GM23338 (cell line): ENCODE measurements around the gene PPP2R5E. TPM values are rescaled to one million over a fixed set of nuclear protein-coding genes. Genes with fewer than 3 reads are reported as not detected.

Experiments used
- ATAC-seq: fragments of 200-7000 bp; cut with Tn5 transposase; 3 replicates; pipeline ENCODE4 v1.9.1; 2020
- DNase-seq: peaks from one replicate; pipeline ENCODE4 v3.0.0-alpha.2; 2015; ENCODE audit warnings: low spot score
- H2AFZ ChIP-seq: fragments of 200-600 bp; sonication (generic); 2 replicates; pipeline ENCODE4 v1.8.0; 2016; ENCODE audit warnings: antibody characterized with exemption, mild to moderate bottlenecking, moderate library complexity
- H3F3A ChIP-seq: fragments of 200-600 bp; sonication (generic); replicated peaks from 2 replicates; pipeline ENCODE4 v1.8.0; 2017; ENCODE audit warnings: antibody characterized with exemption, mixed run types, low read depth
- H3K27ac ChIP-seq: fragments of 200-600 bp; sonication (generic); 2 replicates; pipeline ENCODE4 v1.6.1; 2016; ENCODE audit warnings: low read depth
- H3K27me3 ChIP-seq: fragments of 200-600 bp; sonication (generic); 2 replicates; pipeline ENCODE4 v1.8.0; 2016; ENCODE audit warnings: mild to moderate bottlenecking, mixed run types, moderate library complexity; ENCODE audit not compliant: insufficient read depth
- H3K36me3 ChIP-seq: fragments of 200-600 bp; sonication (generic); 2 replicates; pipeline ENCODE4 v1.8.0; 2016; ENCODE audit warnings: mild to moderate bottlenecking; ENCODE audit not compliant: insufficient read depth
- H3K4me1 ChIP-seq: fragments of 200-600 bp; sonication (generic); 2 replicates; pipeline ENCODE4 v1.8.0; 2016; ENCODE audit warnings: mild to moderate bottlenecking, moderate library complexity; ENCODE audit not compliant: insufficient read depth
- H3K4me2 ChIP-seq: fragments of 200-600 bp; sonication (generic); 2 replicates; pipeline ENCODE4 v1.7.1; 2017; ENCODE audit warnings: mixed run types
- H3K4me3 ChIP-seq: fragments of 200-600 bp; sonication (generic); 2 replicates; pipeline ENCODE4 v1.6.1; 2016; ENCODE audit warnings: mixed run types
- H3K79me2 ChIP-seq: fragments of 200-600 bp; sonication (generic); replicated peaks from 2 replicates; pipeline ENCODE4 v1.8.0; 2017; ENCODE audit warnings: mild to moderate bottlenecking; ENCODE audit not compliant: insufficient read depth
- H3K9me2 ChIP-seq: fragments of 200-600 bp; sonication (generic); 2 replicates; pipeline ENCODE4 v1.8.0; 2017; ENCODE audit not compliant: insufficient read depth
- H4K20me1 ChIP-seq: fragments of 200-600 bp; sonication (generic); replicated peaks from 2 replicates; pipeline ENCODE4 v1.8.0; 2017; ENCODE audit warnings: mild to moderate bottlenecking; ENCODE audit not compliant: insufficient read depth
- H3K27ac Mint-ChIP-seq: 2 replicates; pipeline ENCODE4 v1.8.0; 2020; ENCODE audit warnings: inconsistent platforms, mild to moderate bottlenecking, moderate library complexity, mixed read lengths
- H3K27me3 Mint-ChIP-seq: 3 replicates; pipeline ENCODE4 v1.8.0; 2022; ENCODE audit warnings: low read depth, mild to moderate bottlenecking, moderate library complexity, mixed read lengths, inconsistent platforms; ENCODE audit not compliant: insufficient read depth, poor library complexity
- H3K36me3 Mint-ChIP-seq: 3 replicates; pipeline ENCODE4 v1.8.0; 2021; ENCODE audit warnings: low read depth, mild to moderate bottlenecking, inconsistent platforms, moderate library complexity, mixed read lengths
- H3K4me1 Mint-ChIP-seq: 3 replicates; pipeline ENCODE4 v1.8.0; 2020; ENCODE audit warnings: mild to moderate bottlenecking, inconsistent platforms, mixed read lengths
- H3K4me3 Mint-ChIP-seq: 3 replicates; pipeline ENCODE4 v1.8.0; 2021; ENCODE audit warnings: moderate library complexity, mild to moderate bottlenecking, inconsistent platforms, mixed read lengths
- H3K9me3 Mint-ChIP-seq: 3 replicates; pipeline ENCODE4 v1.8.0; 2020; ENCODE audit warnings: moderate library complexity, mild to moderate bottlenecking, inconsistent platforms, mixed read lengths
- CREB1 ChIP-seq: fragments of 250-450 bp; sonication (Bioruptor Pico); IDR thresholded peaks from 2 replicates; pipeline ENCODE4 v1.5.0; 2020; ENCODE audit warnings: low read depth, mild to moderate bottlenecking, moderate library complexity
- EZH2 ChIP-seq: fragments of 200-600 bp; sonication (generic); IDR thresholded peaks from one replicate; pipeline ENCODE4 v1.8.0; 2017; ENCODE audit warnings: antibody characterized with exemption, mild to moderate bottlenecking, low read depth; ENCODE audit not compliant: unreplicated experiment
- EZH2phosphoT487 ChIP-seq: fragments of 200-600 bp; sonication (generic); IDR thresholded peaks from one replicate; pipeline ENCODE4 v1.8.1; 2018; ENCODE audit warnings: antibody characterized with exemption; ENCODE audit not compliant: unreplicated experiment
- JUNB ChIP-seq: IDR thresholded peaks from one replicate; pipeline ENCODE4 v1.6.1; 2016; ENCODE audit warnings: antibody characterized with exemption; ENCODE audit not compliant: unreplicated experiment
- NANOG ChIP-seq: IDR thresholded peaks from 2 replicates; pipeline ENCODE4 v1.6.1; 2016; ENCODE audit warnings: antibody characterized with exemption, borderline replicate concordance
- POLR2AphosphoS5 ChIP-seq: IDR thresholded peaks from 2 replicates; pipeline ENCODE4 v1.6.1; 2016; ENCODE audit warnings: antibody characterized with exemption, low read depth
- STAT1 ChIP-seq: IDR thresholded peaks from one replicate; pipeline ENCODE4 v1.6.1; 2016; ENCODE audit warnings: antibody characterized with exemption; ENCODE audit not compliant: unreplicated experiment
- ZNF114 ChIP-seq: fragments of 250-450 bp; sonication (Bioruptor Pico); IDR thresholded peaks from 2 replicates; pipeline ENCODE4 v1.5.0; 2020; ENCODE audit warnings: mild to moderate bottlenecking, moderate library complexity
- ZNF331 ChIP-seq: fragments of 250-450 bp; sonication (Bioruptor Pico); IDR thresholded peaks from 2 replicates; pipeline ENCODE4 v1.5.0; 2020; ENCODE audit warnings: low read depth, mild to moderate bottlenecking, moderate library complexity
- polyA plus RNA-seq: library from polyadenylated mRNA; unstranded; fragments of >200 nt; fragmentation: Nextera tagmentation; extraction: Ambion mirVana; gene quantifications from 2 replicates; pipeline ENCODE4 v1.2.1, GENCODE V29; 2016
- total RNA-seq: library from RNA; depleted of rRNA; stranded (reverse); fragments of >200 nt; shearing (Covaris generic); gene quantifications from 2 replicates; pipeline ENCODE4 v1.2.3, GENCODE V29; 2014
- TF ChIP-seq, protein P1 (sequence below): IDR thresholded peaks from one replicate; pipeline ENCODE4 v1.6.1; 2018; ENCODE audit warnings: antibody characterized with exemption; ENCODE audit not compliant: unreplicated experiment
- TF ChIP-seq, protein P2 (sequence below), 2 experiments: fragments of 200-600 bp in 1 of 2; sonication (generic) in 1 of 2; conservative IDR thresholded peaks; 2 replicates each; pipeline versions ENCODE4 v1.5.1 to v1.6.1; 2016 to 2017; ENCODE audit warnings: antibody characterized with exemption in 2 of 2, low read depth in 2 of 2, mild to moderate bottlenecking in 2 of 2, moderate library complexity in 1 of 2
- TF ChIP-seq, protein P3 (sequence below): fragments of 250-450 bp; sonication (Bioruptor Pico); IDR thresholded peaks from 2 replicates; pipeline ENCODE4 v1.5.0; 2020; ENCODE audit warnings: mild to moderate bottlenecking, moderate library complexity
- TF ChIP-seq, protein P4 (sequence below): IDR thresholded peaks from 2 replicates; pipeline ENCODE4 v1.6.1; 2016; ENCODE audit warnings: antibody characterized with exemption

The PPP2R5E gene
- total and polyA plus RNA-seq, 2 experiments from 2014 or later = 40.9 to 45.5 TPM

DNA sequence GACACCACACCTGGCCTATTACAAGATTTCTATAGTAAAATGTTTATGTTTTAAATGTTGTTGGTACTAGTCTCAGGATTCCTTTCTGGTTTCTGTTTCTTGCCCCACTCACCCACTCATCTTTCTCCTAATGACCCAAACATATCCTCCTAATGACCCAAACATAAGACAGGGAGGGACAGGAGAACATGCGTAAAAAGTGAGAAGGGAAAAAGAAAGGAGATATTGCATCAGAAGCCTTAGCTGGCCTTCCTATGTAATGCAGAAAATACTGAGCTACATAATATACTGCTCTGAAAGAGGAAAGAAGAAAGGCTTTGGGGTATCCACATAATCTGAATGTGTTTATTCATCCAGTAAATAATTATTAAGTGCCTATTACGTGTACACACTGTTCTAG is 119.8 kb downstream of the PPP2R5E start:
- H3K9me3 Mint-ChIP-seq = no peaks in the 10 kb centered on the region; the same call in 2 of the 3 replicates
- H3K4me1 Mint-ChIP-seq = peaks cover 10% of the 10 kb centered on the region; the same call in 2 of the 3 replicates
- no peak for DNase-seq
- Histone ChIP-seq H3K4me2 (no peak overlapping the region), H4K20me1 (peaks cover 13% of the 10 kb centered on the region; the same call in 1 of the 2 replicates), H3K4me1 (peaks cover 4% of the 10 kb centered on the region; the same call in 1 of the 2 replicates), H3F3A (no peaks in the 10 kb centered on the region), H3K4me3 (no peak overlapping the region), H3K9me2 (no peaks in the 10 kb centered on the region), H3K36me3 (no peaks in the 10 kb centered on the region), H3K79me2 (peaks cover 56% of the 10 kb centered on the region), H2AFZ (no peak overlapping the region), H3K27me3 (no peaks in the 10 kb centered on the region), H3K27ac (no peak overlapping the region)
- H3K27ac Mint-ChIP-seq = peak overlapping the region; percentile 79; the same call in 1 of the 2 replicates
- H3K4me3 Mint-ChIP-seq = no peak overlapping the region
- no peak for TF ChIP-seq JUNB
- no peak for TF ChIP-seq ZNF114 (CRISPR knock-in tag)
- TF ChIP-seq EZH2phosphoT487 = no peak
- TF ChIP-seq, protein P1, sequence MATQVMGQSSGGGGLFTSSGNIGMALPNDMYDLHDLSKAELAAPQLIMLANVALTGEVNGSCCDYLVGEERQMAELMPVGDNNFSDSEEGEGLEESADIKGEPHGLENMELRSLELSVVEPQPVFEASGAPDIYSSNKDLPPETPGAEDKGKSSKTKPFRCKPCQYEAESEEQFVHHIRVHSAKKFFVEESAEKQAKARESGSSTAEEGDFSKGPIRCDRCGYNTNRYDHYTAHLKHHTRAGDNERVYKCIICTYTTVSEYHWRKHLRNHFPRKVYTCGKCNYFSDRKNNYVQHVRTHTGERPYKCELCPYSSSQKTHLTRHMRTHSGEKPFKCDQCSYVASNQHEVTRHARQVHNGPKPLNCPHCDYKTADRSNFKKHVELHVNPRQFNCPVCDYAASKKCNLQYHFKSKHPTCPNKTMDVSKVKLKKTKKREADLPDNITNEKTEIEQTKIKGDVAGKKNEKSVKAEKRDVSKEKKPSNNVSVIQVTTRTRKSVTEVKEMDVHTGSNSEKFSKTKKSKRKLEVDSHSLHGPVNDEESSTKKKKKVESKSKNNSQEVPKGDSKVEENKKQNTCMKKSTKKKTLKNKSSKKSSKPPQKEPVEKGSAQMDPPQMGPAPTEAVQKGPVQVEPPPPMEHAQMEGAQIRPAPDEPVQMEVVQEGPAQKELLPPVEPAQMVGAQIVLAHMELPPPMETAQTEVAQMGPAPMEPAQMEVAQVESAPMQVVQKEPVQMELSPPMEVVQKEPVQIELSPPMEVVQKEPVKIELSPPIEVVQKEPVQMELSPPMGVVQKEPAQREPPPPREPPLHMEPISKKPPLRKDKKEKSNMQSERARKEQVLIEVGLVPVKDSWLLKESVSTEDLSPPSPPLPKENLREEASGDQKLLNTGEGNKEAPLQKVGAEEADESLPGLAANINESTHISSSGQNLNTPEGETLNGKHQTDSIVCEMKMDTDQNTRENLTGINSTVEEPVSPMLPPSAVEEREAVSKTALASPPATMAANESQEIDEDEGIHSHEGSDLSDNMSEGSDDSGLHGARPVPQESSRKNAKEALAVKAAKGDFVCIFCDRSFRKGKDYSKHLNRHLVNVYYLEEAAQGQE = no peak
- TF ChIP-seq NANOG = no peak
- TF ChIP-seq ZNF331 = no peak
- TF ChIP-seq CREB1 (CRISPR knock-in tag) = no peak
- TF ChIP-seq, protein P2, sequence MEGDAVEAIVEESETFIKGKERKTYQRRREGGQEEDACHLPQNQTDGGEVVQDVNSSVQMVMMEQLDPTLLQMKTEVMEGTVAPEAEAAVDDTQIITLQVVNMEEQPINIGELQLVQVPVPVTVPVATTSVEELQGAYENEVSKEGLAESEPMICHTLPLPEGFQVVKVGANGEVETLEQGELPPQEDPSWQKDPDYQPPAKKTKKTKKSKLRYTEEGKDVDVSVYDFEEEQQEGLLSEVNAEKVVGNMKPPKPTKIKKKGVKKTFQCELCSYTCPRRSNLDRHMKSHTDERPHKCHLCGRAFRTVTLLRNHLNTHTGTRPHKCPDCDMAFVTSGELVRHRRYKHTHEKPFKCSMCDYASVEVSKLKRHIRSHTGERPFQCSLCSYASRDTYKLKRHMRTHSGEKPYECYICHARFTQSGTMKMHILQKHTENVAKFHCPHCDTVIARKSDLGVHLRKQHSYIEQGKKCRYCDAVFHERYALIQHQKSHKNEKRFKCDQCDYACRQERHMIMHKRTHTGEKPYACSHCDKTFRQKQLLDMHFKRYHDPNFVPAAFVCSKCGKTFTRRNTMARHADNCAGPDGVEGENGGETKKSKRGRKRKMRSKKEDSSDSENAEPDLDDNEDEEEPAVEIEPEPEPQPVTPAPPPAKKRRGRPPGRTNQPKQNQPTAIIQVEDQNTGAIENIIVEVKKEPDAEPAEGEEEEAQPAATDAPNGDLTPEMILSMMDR (conservative IDR thresholded peaks at IDR 0.05; ENCODE audit: low read depth in 2 of 2) = no peak
- TF ChIP-seq, protein P3, sequence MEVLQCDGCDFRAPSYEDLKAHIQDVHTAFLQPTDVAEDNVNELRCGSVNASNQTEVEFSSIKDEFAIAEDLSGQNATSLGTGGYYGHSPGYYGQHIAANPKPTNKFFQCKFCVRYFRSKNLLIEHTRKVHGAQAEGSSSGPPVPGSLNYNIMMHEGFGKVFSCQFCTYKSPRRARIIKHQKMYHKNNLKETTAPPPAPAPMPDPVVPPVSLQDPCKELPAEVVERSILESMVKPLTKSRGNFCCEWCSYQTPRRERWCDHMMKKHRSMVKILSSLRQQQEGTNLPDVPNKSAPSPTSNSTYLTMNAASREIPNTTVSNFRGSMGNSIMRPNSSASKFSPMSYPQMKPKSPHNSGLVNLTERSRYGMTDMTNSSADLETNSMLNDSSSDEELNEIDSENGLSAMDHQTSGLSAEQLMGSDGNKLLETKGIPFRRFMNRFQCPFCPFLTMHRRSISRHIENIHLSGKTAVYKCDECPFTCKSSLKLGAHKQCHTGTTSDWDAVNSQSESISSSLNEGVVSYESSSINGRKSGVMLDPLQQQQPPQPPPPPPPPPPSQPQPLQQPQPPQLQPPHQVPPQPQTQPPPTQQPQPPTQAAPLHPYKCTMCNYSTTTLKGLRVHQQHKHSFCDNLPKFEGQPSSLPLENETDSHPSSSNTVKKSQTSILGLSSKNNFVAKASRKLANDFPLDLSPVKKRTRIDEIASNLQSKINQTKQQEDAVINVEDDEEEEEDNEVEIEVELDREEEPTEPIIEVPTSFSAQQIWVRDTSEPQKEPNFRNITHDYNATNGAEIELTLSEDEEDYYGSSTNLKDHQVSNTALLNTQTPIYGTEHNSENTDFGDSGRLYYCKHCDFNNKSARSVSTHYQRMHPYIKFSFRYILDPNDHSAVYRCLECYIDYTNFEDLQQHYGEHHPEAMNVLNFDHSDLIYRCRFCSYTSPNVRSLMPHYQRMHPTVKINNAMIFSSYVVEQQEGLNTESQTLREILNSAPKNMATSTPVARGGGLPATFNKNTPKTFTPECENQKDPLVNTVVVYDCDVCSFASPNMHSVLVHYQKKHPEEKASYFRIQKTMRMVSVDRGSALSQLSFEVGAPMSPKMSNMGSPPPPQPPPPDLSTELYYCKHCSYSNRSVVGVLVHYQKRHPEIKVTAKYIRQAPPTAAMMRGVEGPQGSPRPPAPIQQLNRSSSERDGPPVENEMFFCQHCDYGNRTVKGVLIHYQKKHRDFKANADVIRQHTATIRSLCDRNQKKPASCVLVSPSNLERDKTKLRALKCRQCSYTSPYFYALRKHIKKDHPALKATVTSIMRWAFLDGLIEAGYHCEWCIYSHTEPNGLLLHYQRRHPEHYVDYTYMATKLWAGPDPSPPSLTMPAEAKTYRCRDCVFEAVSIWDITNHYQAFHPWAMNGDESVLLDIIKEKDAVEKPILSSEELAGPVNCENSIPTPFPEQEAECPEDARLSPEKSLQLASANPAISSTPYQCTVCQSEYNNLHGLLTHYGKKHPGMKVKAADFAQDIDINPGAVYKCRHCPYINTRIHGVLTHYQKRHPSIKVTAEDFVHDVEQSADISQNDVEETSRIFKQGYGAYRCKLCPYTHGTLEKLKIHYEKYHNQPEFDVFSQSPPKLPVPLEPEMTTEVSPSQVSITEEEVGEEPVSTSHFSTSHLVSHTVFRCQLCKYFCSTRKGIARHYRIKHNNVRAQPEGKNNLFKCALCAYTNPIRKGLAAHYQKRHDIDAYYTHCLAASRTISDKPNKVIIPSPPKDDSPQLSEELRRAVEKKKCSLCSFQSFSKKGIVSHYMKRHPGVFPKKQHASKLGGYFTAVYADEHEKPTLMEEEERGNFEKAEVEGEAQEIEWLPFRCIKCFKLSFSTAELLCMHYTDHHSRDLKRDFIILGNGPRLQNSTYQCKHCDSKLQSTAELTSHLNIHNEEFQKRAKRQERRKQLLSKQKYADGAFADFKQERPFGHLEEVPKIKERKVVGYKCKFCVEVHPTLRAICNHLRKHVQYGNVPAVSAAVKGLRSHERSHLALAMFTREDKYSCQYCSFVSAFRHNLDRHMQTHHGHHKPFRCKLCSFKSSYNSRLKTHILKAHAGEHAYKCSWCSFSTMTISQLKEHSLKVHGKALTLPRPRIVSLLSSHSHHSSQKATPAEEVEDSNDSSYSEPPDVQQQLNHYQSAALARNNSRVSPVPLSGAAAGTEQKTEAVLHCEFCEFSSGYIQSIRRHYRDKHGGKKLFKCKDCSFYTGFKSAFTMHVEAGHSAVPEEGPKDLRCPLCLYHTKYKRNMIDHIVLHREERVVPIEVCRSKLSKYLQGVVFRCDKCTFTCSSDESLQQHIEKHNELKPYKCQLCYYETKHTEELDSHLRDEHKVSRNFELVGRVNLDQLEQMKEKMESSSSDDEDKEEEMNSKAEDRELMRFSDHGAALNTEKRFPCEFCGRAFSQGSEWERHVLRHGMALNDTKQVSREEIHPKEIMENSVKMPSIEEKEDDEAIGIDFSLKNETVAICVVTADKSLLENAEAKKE (CRISPR knock-in tag) = no peak
- no peak for TF ChIP-seq STAT1
- TF ChIP-seq POLR2AphosphoS5 = no peak
- TF ChIP-seq, protein P4, sequence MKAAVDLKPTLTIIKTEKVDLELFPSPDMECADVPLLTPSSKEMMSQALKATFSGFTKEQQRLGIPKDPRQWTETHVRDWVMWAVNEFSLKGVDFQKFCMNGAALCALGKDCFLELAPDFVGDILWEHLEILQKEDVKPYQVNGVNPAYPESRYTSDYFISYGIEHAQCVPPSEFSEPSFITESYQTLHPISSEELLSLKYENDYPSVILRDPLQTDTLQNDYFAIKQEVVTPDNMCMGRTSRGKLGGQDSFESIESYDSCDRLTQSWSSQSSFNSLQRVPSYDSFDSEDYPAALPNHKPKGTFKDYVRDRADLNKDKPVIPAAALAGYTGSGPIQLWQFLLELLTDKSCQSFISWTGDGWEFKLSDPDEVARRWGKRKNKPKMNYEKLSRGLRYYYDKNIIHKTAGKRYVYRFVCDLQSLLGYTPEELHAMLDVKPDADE = no peak
- no peak for TF ChIP-seq EZH2
- H3K36me3 Mint-ChIP-seq = peaks cover 16% of the 10 kb centered on the region
- H3K27me3 Mint-ChIP-seq = peaks cover 2% of the 10 kb centered on the region
- ATAC-seq = no peak
